Endothelial cell (in vitro differentiated cells): ENCODE results near the gene CFAP47. TPM values are rescaled to one million over a fixed set of nuclear protein-coding genes. Genes with fewer than 3 reads are reported as not detected.
"Not testable (repeated sequence)": the region's sequence is repeated elsewhere in the genome, so short reads cannot be mapped to it uniquely, and the experiment has no call there.

Source experiments
- DNase-seq: peaks from one replicate; pipeline ENCODE4 v3.0.0; 2021; ENCODE audit warnings: low spot score
- H3K27ac Mint-ChIP-seq: one replicate; pipeline ENCODE4 v1.8.0; 2021; ENCODE audit warnings: mixed read lengths, inconsistent platforms; ENCODE audit not compliant: unreplicated experiment
- H3K27me3 Mint-ChIP-seq: one replicate; pipeline ENCODE4 v1.8.0; 2021; ENCODE audit warnings: mild to moderate bottlenecking, moderate library complexity, mixed read lengths, inconsistent platforms; ENCODE audit not compliant: unreplicated experiment
- H3K36me3 Mint-ChIP-seq: one replicate; pipeline ENCODE4 v1.8.0; 2021; ENCODE audit warnings: mild to moderate bottlenecking, low read depth, mixed read lengths, inconsistent platforms; ENCODE audit not compliant: unreplicated experiment
- H3K4me1 Mint-ChIP-seq: one replicate; pipeline ENCODE4 v1.8.0; 2021; ENCODE audit warnings: mild to moderate bottlenecking, mixed read lengths, inconsistent platforms; ENCODE audit not compliant: unreplicated experiment
- H3K4me3 Mint-ChIP-seq: one replicate; pipeline ENCODE4 v1.8.0; 2021; ENCODE audit warnings: mild to moderate bottlenecking, mixed read lengths, inconsistent platforms; ENCODE audit not compliant: unreplicated experiment
- H3K9me3 Mint-ChIP-seq: one replicate; pipeline ENCODE4 v1.8.0; 2021; ENCODE audit warnings: mixed read lengths, inconsistent platforms; ENCODE audit not compliant: unreplicated experiment
- total RNA-seq: library from RNA; stranded (reverse); fragmentation: NEBNext Ultra II Directional; extraction: Animal tissue kit (Norgen Biotek cat#: 25700); gene quantifications from one replicate; pipeline ENCODE4 v1.2.1, GENCODE V29; 2021; ENCODE audit not compliant: unreplicated experiment
- TF ChIP-seq, protein P1 (sequence below): fragments of 200-600 bp; sonication (generic); IDR thresholded peaks from one replicate; pipeline ENCODE4 v1.5.0; 2021; ENCODE audit warnings: antibody characterized with exemption; ENCODE audit not compliant: unreplicated experiment

Gene CFAP47
- total RNA-seq, 1 donor from 2014 or later = 0.44 TPM

DNA sequence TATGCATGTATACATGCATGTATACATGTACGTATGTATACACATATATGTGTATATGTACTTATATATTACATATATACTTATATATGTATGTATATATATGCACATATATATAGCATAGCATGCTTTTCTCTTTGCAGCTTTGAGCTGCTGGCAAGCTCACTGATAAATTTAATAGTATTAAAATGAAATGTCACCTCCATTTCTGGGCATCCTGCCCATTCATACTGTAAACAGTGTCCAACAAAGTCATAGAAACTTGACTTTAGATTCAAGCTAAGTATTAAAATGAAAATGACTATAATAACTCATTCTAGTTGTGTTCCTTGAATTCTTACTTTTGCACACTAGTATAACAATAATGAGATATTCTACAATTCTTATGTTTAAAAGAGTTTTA lies 163.7 kb downstream of the CFAP47 start:
- Mint-ChIP-seq H3K36me3 (no peaks in the 10 kb centered on the region), H3K4me1 (no peaks in the 10 kb centered on the region), H3K9me3 (no peaks in the 10 kb centered on the region), H3K27me3 (no peaks in the 10 kb centered on the region), H3K27ac (no peak overlapping the region), H3K4me3 (no peak overlapping the region)
- TF ChIP-seq, protein P1, sequence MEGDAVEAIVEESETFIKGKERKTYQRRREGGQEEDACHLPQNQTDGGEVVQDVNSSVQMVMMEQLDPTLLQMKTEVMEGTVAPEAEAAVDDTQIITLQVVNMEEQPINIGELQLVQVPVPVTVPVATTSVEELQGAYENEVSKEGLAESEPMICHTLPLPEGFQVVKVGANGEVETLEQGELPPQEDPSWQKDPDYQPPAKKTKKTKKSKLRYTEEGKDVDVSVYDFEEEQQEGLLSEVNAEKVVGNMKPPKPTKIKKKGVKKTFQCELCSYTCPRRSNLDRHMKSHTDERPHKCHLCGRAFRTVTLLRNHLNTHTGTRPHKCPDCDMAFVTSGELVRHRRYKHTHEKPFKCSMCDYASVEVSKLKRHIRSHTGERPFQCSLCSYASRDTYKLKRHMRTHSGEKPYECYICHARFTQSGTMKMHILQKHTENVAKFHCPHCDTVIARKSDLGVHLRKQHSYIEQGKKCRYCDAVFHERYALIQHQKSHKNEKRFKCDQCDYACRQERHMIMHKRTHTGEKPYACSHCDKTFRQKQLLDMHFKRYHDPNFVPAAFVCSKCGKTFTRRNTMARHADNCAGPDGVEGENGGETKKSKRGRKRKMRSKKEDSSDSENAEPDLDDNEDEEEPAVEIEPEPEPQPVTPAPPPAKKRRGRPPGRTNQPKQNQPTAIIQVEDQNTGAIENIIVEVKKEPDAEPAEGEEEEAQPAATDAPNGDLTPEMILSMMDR = no peak
- no peak for DNase-seq

DNA sequence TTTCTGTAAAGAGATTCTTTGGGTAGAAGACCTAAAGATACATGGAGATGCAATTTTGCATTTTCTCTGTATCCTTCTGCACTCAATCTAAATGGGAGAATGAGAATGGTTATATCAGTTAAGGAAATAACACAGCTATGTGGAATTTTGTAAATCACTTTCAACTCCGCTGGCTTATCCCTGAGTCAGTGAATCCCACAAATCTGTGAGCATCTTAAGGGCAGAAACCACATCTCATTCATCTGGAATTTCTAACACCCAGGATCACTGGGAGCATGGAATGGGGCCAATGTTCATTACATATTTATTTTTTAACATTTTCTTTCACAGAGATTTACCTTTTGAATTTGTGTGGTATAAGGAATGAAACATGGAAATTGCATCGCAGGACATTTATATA lies 167.8 kb downstream of the CFAP47 start:
- H3K27ac Mint-ChIP-seq = no peak overlapping the region
- no peaks in the 10 kb centered on the region for H3K36me3 Mint-ChIP-seq
- TF ChIP-seq, protein P1 = no peak
- DNase-seq = no peak
- H3K4me3 Mint-ChIP-seq = no peak overlapping the region
- H3K27me3 Mint-ChIP-seq = no peaks in the 10 kb centered on the region
- H3K4me1 Mint-ChIP-seq = no peaks in the 10 kb centered on the region
- no peaks in the 10 kb centered on the region for H3K9me3 Mint-ChIP-seq

DNA sequence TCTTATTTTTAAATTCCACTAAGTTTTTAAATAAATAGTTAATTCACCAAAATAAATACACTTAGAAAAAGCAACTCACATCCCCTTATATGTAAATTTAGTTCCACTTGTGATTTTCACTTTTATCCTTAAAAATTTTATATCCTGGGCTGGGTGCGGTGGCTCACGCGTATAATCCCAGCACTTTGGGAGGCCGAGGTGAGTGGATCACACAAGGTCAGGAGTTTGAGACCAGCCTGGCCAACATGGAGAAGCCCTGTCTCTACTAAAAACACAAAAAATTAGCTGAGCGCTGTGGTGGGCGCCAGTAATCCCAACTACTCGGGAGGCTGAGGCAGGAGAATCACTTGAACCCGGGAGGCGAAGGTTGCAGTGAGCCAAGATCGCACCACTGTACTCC lies 169.4 kb downstream of the CFAP47 start:
- H3K9me3 Mint-ChIP-seq, DNase-seq, H3K4me1 Mint-ChIP-seq, H3K27me3 Mint-ChIP-seq, H3K4me3 Mint-ChIP-seq, H3K27ac Mint-ChIP-seq, H3K36me3 Mint-ChIP-seq: not testable (repeated sequence)

DNA sequence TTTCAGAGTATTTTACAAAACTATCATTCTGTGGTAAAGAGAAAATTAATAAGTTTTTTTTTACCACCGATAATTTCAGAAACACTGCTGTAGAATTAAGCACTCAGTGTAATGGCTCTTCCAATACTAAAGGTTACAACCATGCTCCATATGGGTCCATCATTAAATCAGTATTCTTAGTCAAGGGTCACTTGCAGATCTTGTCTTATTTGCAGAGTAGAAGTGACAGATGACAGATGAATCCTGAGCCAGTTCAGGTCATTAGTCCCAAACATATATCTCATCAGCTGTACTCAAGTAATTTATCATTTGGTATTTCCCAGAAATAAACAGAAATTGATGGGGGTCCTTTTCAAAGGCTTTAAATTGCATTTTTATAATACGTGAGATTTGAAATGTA lies 182.9 kb downstream of the CFAP47 start:
- DNase-seq = no peak
- no peak overlapping the region for H3K4me3 Mint-ChIP-seq
- no peaks in the 10 kb centered on the region for H3K9me3 Mint-ChIP-seq
- H3K27me3 Mint-ChIP-seq = no peaks in the 10 kb centered on the region
- TF ChIP-seq, protein P1 = no peak
- no peak overlapping the region for H3K27ac Mint-ChIP-seq
- H3K36me3 Mint-ChIP-seq = no peaks in the 10 kb centered on the region
- H3K4me1 Mint-ChIP-seq = no peaks in the 10 kb centered on the region

DNA sequence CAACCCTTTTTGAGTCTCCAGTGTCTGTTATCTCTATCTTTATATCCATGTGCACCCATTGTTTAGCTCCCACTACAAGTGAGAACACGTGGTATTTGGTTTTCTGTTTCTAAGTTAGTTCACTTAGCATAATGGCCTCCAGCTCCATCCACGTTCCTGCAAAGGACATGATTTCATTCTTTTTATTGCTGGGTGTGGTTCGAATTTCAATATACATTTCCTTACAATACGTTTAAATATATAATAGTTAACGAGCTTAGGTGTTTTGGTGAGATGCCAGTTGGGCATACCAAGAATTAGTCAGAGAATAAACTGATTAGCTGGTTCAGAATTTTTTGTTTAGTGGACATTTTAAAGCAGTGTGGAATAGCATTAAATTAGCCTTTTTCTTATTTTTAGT lies 196.7 kb downstream of the CFAP47 start:
- TF ChIP-seq, protein P1 = no peak
- no peaks in the 10 kb centered on the region for H3K36me3 Mint-ChIP-seq
- H3K27me3 Mint-ChIP-seq = no peaks in the 10 kb centered on the region
- no peaks in the 10 kb centered on the region for H3K9me3 Mint-ChIP-seq
- H3K4me1 Mint-ChIP-seq = no peaks in the 10 kb centered on the region
- no peak overlapping the region for H3K4me3 Mint-ChIP-seq
- H3K27ac Mint-ChIP-seq = no peak overlapping the region
- no peak for DNase-seq

DNA sequence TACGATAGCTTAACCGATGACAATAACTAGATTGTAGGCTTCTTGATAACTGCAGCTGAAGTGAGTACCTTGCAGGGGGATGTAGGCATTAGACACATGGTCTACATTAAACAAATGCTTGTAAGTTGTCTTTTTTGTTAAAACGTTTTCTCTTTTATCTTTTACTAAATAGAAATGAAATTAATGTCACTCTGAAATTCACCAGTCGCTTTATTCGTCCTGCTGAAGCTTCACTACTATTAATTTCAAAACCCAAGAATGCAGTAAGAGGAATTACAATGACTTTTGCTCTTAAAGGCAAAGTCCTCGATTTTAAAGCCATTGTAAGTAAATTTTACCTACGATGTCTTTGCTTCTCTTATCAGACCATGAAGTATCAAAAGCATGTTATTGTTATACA lies 239.7 kb downstream of the CFAP47 start:
- DNase-seq = no peak
- H3K4me1 Mint-ChIP-seq = no peaks in the 10 kb centered on the region
- no peak overlapping the region for H3K27ac Mint-ChIP-seq
- H3K9me3 Mint-ChIP-seq = no peaks in the 10 kb centered on the region
- H3K4me3 Mint-ChIP-seq = no peak overlapping the region
- TF ChIP-seq, protein P1 = no peak
- H3K36me3 Mint-ChIP-seq = no peaks in the 10 kb centered on the region
- no peaks in the 10 kb centered on the region for H3K27me3 Mint-ChIP-seq
